Cardiac fibroblast (primary cell): ENCODE data around the gene THYN1.

ENCODE experiments used
- DNase-seq, 2 donors: peaks; one replicate each; pipeline versions ENCODE4 v3.0.0 to v3.0.0-alpha.2; 2010; ENCODE audit warnings: low read depth in 2 of 2
- H3K4me3 ChIP-seq, 2 donors: replicated peaks in 1 of 2; 1 replicate in 1 of 2; 2 replicates in 1 of 2; pipeline ENCODE4 v1.5.1; 2011; ENCODE audit warnings: low read depth in 2 of 2, low read length in 2 of 2, mild to moderate bottlenecking in 2 of 2, moderate library complexity in 1 of 2
- TF ChIP-seq, protein P1 (sequence below): IDR thresholded peaks from one replicate; pipeline ENCODE4 v1.5.1; 2011; ENCODE audit warnings: low read depth, mild to moderate bottlenecking, low read length, inconsistent platforms

THYN1 gene

DNA sequence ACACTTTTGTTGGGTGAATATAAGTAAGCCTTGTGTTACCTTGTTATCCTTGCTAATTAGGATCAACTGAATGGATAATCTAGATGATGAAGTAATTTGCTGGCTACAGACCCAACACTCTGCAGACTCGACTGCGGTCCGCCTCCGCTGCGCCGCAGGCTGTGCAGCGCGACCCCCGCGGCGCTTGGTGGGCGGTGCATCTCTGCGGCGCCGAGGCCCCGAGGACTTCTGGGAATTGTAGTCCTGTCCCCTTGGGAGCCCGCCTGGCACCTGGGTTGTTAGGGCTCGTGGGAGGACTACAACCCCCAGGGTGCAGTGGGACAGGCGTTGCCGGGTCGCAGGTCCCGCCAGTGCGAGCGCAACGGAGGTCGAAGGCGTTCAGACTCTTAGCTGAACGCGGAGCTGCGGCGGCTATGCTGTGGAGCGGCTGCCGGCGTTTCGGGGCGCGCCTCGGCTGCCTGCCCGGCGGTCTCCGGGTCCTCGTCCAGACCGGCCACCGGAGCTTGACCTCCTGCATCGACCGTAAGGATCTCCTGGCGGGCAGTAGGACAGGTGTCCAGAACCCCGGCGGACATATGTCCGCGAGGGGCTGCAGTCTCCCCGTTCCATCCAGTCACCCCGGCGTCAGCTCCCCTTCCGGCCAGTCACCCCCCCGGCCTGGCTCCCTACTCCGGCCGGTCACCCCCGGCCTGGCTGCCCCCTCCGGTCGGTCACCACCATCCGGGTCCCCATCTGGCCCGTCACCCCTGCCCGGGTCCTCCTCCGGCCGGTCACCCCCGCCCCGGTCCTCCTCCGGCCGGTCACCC lies at the start of gene THYN1, which contains the start of gene ACAD8:
THYN1 (minus strand) TSS at position 165 of the 806 bp plus-strand sequence. CDS start 470 bp downstream, outside the sequence.
ACAD8 (plus strand) TSS at position 381 of the 806 bp plus-strand sequence; CDS start at position 414, 33 bp downstream.
- peak; percentile 97 to 98 for DNase-seq
- TF ChIP-seq, protein P1, sequence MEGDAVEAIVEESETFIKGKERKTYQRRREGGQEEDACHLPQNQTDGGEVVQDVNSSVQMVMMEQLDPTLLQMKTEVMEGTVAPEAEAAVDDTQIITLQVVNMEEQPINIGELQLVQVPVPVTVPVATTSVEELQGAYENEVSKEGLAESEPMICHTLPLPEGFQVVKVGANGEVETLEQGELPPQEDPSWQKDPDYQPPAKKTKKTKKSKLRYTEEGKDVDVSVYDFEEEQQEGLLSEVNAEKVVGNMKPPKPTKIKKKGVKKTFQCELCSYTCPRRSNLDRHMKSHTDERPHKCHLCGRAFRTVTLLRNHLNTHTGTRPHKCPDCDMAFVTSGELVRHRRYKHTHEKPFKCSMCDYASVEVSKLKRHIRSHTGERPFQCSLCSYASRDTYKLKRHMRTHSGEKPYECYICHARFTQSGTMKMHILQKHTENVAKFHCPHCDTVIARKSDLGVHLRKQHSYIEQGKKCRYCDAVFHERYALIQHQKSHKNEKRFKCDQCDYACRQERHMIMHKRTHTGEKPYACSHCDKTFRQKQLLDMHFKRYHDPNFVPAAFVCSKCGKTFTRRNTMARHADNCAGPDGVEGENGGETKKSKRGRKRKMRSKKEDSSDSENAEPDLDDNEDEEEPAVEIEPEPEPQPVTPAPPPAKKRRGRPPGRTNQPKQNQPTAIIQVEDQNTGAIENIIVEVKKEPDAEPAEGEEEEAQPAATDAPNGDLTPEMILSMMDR, result no peak

DNA sequence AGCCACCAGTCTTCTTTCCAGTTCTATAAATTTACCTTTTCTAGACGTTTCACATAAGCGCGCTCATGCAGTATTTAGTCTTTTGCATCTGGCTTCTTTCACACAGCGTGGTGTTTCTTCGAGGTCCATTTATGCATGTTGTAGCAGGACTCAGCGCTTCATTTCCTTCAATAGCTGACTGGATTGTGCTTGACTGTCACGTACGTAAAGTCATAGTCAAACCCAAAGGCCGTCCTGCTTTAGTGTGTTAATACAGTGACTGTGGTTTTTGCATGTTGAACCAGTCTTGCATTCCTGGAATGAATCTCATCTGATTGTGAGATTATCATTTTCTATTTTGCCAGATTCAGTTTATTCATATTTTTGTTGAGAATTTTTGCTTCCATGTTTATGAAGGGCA lies 41.5 kb upstream of the THYN1 start:
- no peak for DNase-seq
- TF ChIP-seq, protein P1, result no peak
- no peak overlapping the region for H3K4me3 ChIP-seq

More for the DNA sequence above, at the start of gene THYN1, which contains the start of gene ACAD8:
- peak within 1 kb of the TSS; percentile 87 to 93 for H3K4me3 ChIP-seq

DNA sequence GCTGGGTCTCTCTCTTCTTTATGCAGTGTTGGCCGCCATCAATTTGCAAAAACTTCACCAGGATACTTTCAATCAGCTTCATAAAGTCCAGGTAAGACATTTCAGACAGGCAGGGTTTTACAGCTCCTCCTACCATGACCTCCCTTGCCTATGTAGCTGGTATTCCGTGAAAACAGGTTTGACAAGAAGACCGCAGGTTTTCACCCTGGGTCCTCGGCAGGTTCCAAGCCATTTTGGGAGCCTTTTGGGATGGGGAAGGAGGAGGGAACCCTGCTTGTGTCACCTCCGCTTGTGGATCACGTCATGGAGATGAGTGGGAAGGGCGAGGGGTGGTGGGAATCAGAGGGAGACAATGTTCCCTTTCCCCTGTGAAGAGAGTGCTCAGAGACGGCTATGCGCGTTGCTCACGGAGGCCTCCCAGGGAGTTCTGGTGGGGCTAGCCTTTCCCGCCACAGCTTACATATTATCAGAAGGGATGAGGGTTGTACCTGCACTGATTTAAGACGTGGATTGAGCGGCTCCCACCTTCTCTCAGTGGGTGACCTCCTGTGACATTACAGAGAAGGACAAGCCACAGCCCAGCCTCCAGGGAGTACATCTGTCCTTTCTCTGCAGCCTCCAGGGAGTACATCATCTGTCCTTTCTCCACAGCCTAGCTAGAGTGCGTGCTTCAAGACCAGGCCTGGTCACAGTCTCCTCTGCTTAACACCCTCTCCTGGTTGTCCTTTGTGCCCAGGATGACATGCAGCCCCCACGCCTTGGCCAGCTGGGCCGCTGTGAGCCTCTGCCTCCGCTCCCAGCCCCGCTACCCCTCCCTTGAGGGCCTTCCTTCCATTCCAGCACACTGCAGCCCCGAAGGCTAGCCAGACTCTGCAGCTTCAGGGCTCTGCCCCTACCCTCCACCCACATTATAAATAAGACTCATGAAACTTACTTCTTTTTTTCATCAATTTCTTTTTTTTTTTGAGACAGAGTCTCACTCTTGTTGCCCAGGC lies 40.3 kb upstream of the THYN1 start:
- DNase-seq, result no peak
- H3K4me3 ChIP-seq, result no peak overlapping the region
- TF ChIP-seq, protein P1, result no peak

DNA sequence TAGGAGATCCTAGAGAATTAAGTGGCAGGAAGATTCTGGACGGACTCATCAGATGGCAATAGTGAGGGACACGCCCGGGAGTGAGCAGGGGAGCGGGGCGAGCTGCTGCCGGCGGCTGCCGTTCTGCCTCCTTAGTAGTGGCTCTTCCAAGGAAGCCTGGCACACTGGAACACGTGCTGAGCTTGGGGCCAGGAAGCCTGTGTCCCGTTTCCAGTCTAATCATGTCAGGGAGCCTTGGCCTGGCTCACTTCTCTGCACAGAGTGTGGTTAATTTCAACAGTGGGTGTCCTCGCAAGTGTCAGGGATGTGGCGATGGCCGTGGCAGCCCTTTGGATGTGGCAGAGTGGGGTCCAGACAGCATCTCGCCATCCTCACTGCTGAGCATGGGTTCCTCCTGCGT lies 39.5 kb upstream of the THYN1 start:
- no peak overlapping the region for H3K4me3 ChIP-seq
- no peak for DNase-seq
- TF ChIP-seq, protein P1, result no peak

DNA sequence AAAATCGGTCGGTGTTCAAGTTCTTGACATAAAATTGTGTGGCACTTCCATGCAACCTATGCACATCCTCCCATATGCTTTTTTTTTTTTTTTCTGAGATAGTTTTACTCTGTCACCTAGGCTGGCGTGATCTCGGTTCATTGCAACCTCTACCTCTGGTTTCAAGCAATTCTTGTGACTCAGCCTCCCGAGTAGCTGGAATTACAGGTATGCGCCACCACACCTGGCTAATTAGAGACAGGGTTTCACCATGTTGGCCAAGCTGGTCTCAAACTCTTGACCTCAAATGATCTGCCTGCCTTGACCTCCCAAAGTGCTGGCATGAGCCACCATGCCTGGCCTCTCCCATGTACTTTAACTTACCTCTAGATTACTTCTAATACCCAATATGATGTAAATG lies 38.0 kb upstream of the THYN1 start:
- no peak for DNase-seq
- TF ChIP-seq, protein P1, result no peak
- H3K4me3 ChIP-seq, result no peak overlapping the region

DNA sequence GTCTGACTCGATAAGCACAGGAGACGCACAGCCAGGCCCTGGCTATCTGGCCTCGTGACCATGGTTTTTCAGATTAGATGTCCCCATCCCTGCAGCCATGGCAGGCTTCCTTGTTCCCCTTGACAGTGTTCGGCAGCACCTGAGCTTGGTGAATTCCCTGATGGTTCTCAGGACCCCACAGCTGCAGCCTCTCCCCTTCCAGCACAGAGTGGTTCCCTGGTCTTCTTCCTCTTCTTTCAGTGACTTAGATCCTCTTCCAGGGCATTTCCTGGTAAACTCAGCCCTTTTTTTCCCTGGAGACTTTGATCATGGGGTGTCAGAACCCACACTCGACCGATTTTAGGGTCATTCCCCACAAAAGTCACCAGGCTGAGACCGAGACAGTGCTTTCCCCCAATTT lies 37.5 kb upstream of the THYN1 start:
- no peak for DNase-seq
- TF ChIP-seq, protein P1, result no peak
- no peak overlapping the region for H3K4me3 ChIP-seq
